Mammary epithelial cell (primary cell): ENCODE data around the gene CHSY1.

Source experiments
- EZH2 ChIP-seq: IDR thresholded peaks from 2 replicates; pipeline ENCODE4 v1.6.1; 2012; ENCODE audit warnings: low read length, inconsistent platforms, borderline replicate concordance
- TF ChIP-seq, protein P1 (sequence below), 2 donors: IDR thresholded peaks in 1 of 2; conservative IDR thresholded peaks in 1 of 2; 2 replicates each; pipeline ENCODE4 v1.5.1; 2011 to 2012; ENCODE audit warnings: inconsistent platforms in 2 of 2, low read length in 2 of 2, mild to moderate bottlenecking in 2 of 2, control low read depth in 1 of 2, low read depth in 1 of 2; ENCODE audit not compliant: insufficient read depth in 1 of 2; ENCODE audit errors: extremely low read depth in 1 of 2

DNA sequence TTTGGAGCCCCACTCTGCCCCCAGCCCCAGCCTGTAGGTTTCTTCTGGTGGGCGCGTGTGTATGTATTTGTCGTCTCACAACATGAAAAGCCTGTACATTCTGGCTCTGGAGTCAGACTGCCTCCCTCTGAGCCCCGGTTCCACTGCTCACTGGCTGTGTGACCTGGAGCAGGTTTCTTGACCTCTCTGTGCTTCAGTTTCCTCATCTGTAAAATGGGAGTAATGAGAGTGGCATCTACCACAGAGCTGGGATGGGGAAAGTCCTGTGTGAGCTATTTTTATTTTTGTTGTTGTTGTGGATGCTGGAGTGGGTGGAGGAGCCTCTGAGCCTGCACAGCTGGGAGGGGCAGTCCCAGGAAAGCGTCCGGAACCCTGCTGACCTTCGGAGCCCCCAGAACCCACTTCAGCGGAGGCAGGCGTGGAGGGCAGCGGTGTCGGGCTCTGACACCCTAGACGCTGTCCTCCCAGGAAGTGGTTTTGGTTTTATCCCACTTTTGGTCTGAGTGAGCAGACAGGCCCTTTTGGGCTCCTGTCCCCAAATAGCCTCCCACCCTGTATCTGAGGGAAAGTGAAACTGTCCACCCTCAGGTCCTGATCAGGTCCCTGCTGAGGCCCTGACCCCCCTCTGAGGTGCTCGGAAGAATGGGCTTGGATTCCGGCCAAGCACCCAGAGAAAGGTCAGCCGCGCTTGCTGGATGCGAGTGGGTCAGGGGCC, 103.5 kb downstream of the CHSY1 start:
- TF ChIP-seq, protein P1, sequence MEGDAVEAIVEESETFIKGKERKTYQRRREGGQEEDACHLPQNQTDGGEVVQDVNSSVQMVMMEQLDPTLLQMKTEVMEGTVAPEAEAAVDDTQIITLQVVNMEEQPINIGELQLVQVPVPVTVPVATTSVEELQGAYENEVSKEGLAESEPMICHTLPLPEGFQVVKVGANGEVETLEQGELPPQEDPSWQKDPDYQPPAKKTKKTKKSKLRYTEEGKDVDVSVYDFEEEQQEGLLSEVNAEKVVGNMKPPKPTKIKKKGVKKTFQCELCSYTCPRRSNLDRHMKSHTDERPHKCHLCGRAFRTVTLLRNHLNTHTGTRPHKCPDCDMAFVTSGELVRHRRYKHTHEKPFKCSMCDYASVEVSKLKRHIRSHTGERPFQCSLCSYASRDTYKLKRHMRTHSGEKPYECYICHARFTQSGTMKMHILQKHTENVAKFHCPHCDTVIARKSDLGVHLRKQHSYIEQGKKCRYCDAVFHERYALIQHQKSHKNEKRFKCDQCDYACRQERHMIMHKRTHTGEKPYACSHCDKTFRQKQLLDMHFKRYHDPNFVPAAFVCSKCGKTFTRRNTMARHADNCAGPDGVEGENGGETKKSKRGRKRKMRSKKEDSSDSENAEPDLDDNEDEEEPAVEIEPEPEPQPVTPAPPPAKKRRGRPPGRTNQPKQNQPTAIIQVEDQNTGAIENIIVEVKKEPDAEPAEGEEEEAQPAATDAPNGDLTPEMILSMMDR (conservative IDR thresholded peaks at IDR 0.05 in 1 of 2, IDR thresholded peaks at IDR 0.05 in 1 of 2; ENCODE audit: extremely low read depth in 1 of 2, insufficient read depth in 1 of 2, low read depth in 1 of 2, low read length in 2 of 2): no peak
- no peak for TF ChIP-seq EZH2
